Measurements from ENCODE around the gene NAXE. TPM values are rescaled to one million over a fixed set of nuclear protein-coding genes. Genes with fewer than 3 reads are reported as not detected.
A peak's percentile ranks its signal among the peaks of the same experiment; 100 is the strongest.
"Not testable (repeated sequence)": the region's sequence is repeated elsewhere in the genome, so short reads cannot be mapped to it uniquely, and the experiment has no call there.

The NAXE gene
- total RNA-seq, 1 donor: 63.7 TPM

GRCh38 chr1:156550346-156550745 lies 41.2 kb upstream of the NAXE start:
- no peaks in the 10 kb centered on the region for H3K27me3 ChIP-seq (ENCODE audit: insufficient read depth, low read length)
- H3K4me1 ChIP-seq (ENCODE audit: insufficient read depth, low read length): peaks cover 10% of the 10 kb centered on the region
- DNase-seq (ENCODE audit: insufficient read length, low spot score, missing footprints): no peak
- H2AFZ ChIP-seq (ENCODE audit: low read length): no peak overlapping the region
- no peak overlapping the region for H3K4me3 ChIP-seq (ENCODE audit: insufficient read depth, low read length)
- no peaks in the 10 kb centered on the region for H4K20me1 ChIP-seq (ENCODE audit: insufficient read depth, low read length)
- H3K27ac ChIP-seq (ENCODE audit: low read depth, low read length): no peak overlapping the region
- H3K9me3 ChIP-seq (ENCODE audit: low read depth, low read length): no peaks in the 10 kb centered on the region
- H3K36me3 ChIP-seq (ENCODE audit: insufficient read depth, low read length): peaks cover 41% of the 10 kb centered on the region
- H3K79me2 ChIP-seq (ENCODE audit: insufficient read depth, low read length): no peaks in the 10 kb centered on the region
- TF ChIP-seq CTCF (IDR thresholded peaks at IDR 0.05; ENCODE audit: extremely low read depth, low read depth, low read length): no peak
- no peak overlapping the region for H3K4me2 ChIP-seq (ENCODE audit: insufficient read depth, low read length)

- Histone ChIP-seq H3K4me3 (ENCODE audit: insufficient read depth, low read length) (no peak overlapping the region), H3K4me2 (ENCODE audit: insufficient read depth, low read length) (no peak overlapping the region), H2AFZ (ENCODE audit: low read length) (no peak overlapping the region), H4K20me1 (ENCODE audit: insufficient read depth, low read length) (no peaks in the 10 kb centered on the region), H3K9me3 (ENCODE audit: low read depth, low read length) (no peaks in the 10 kb centered on the region), H3K4me1 (ENCODE audit: insufficient read depth, low read length) (peaks cover 10% of the 10 kb centered on the region), H3K36me3 (ENCODE audit: insufficient read depth, low read length) (peaks cover 48% of the 10 kb centered on the region), H3K27me3 (ENCODE audit: insufficient read depth, low read length) (no peaks in the 10 kb centered on the region), H3K27ac (ENCODE audit: low read depth, low read length) (peak overlapping the region; percentile 35), H3K79me2 (ENCODE audit: insufficient read depth, low read length) (no peaks in the 10 kb centered on the region)
- no peak for TF ChIP-seq CTCF (IDR thresholded peaks at IDR 0.05; ENCODE audit: extremely low read depth, low read depth, low read length)
- DNase-seq (ENCODE audit: insufficient read length, low spot score, missing footprints): no peak
These were observed 40.4 kb upstream of the NAXE start for GRCh38 chr1:156551066-156551643.

- Histone ChIP-seq H4K20me1 (ENCODE audit: insufficient read depth, low read length) (no peaks in the 10 kb centered on the region), H3K36me3 (ENCODE audit: insufficient read depth, low read length) (peaks cover 49% of the 10 kb centered on the region), H3K79me2 (ENCODE audit: insufficient read depth, low read length) (no peaks in the 10 kb centered on the region), H3K4me2 (ENCODE audit: insufficient read depth, low read length) (no peak overlapping the region), H3K4me1 (ENCODE audit: insufficient read depth, low read length) (peaks cover 8% of the 10 kb centered on the region), H3K27me3 (ENCODE audit: insufficient read depth, low read length) (no peaks in the 10 kb centered on the region), H3K9me3 (ENCODE audit: low read depth, low read length) (no peaks in the 10 kb centered on the region), H2AFZ (ENCODE audit: low read length) (peak overlapping the region; percentile 54), H3K4me3 (ENCODE audit: insufficient read depth, low read length) (no peak overlapping the region), H3K27ac (ENCODE audit: low read depth, low read length) (peak overlapping the region; percentile 35)
- TF ChIP-seq CTCF (IDR thresholded peaks at IDR 0.05; ENCODE audit: extremely low read depth, low read depth, low read length): no peak
- no peak for DNase-seq (ENCODE audit: insufficient read length, low spot score, missing footprints)
These were observed 39.7 kb upstream of the NAXE start for GRCh38 chr1:156551869-156552268.

DNA sequence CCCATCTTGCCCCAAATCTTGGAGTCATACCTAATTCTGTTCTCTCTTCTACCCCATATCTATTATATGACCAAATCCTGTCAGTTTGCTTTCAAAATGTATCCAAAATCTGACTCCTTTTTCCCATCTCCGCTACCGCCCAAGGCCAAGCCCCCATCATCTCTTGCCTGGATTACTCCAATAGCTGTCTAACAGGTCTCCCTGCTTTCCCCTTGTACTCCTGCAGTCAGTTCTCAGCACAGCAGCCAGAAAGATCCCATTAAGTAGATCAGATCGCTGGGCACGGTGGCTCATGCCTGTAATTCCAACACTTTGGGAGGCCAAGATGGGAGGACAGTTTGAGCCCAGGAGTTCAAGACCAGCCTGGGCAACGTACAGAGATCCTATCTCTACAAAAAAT lies 39.1 kb upstream of the NAXE start:
- no peak overlapping the region for H2AFZ ChIP-seq (ENCODE audit: low read length)
- H3K27me3 ChIP-seq (ENCODE audit: insufficient read depth, low read length): no peaks in the 10 kb centered on the region
- H3K4me2 ChIP-seq (ENCODE audit: insufficient read depth, low read length): no peak overlapping the region
- no peak overlapping the region for H3K27ac ChIP-seq (ENCODE audit: low read depth, low read length)
- no peaks in the 10 kb centered on the region for H4K20me1 ChIP-seq (ENCODE audit: insufficient read depth, low read length)
- H3K79me2 ChIP-seq (ENCODE audit: insufficient read depth, low read length): no peaks in the 10 kb centered on the region
- H3K4me1 ChIP-seq (ENCODE audit: insufficient read depth, low read length): peaks cover 8% of the 10 kb centered on the region
- H3K36me3 ChIP-seq (ENCODE audit: insufficient read depth, low read length): peaks cover 43% of the 10 kb centered on the region
- no peak for TF ChIP-seq CTCF (IDR thresholded peaks at IDR 0.05; ENCODE audit: extremely low read depth, low read depth, low read length)
- no peaks in the 10 kb centered on the region for H3K9me3 ChIP-seq (ENCODE audit: low read depth, low read length)
- no peak for DNase-seq (ENCODE audit: insufficient read length, low spot score, missing footprints)
- H3K4me3 ChIP-seq (ENCODE audit: insufficient read depth, low read length): no peak overlapping the region

DNA sequence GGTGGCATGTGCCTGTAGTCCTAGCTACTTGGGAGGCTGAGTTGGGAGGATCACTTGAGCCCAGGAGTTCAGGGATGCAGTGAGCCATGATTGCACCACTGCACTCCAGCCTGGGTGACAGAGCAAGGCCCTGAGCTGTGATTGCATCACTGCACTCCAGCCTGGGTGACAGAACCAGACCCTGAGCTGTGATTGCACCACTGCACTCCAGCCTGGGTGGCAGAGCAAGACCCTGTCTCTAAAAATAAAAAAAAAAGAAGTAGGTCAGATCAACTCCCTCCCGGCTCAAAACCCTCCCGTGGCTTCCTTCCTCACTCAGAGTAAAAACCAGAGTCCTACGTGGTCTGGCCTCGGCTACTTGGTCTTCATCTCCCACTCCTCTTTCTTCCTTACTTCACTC lies 38.6 kb upstream of the NAXE start:
- not testable (repeated sequence) for H3K9me3 ChIP-seq (ENCODE audit: low read depth, low read length); H3K4me2 ChIP-seq (ENCODE audit: insufficient read depth, low read length); H3K27ac ChIP-seq (ENCODE audit: low read depth, low read length); H2AFZ ChIP-seq (ENCODE audit: low read length); H3K4me1 ChIP-seq (ENCODE audit: insufficient read depth, low read length); H4K20me1 ChIP-seq (ENCODE audit: insufficient read depth, low read length); H3K27me3 ChIP-seq (ENCODE audit: insufficient read depth, low read length); DNase-seq (ENCODE audit: insufficient read length, low spot score, missing footprints); H3K79me2 ChIP-seq (ENCODE audit: insufficient read depth, low read length); H3K4me3 ChIP-seq (ENCODE audit: insufficient read depth, low read length)
- H3K36me3 ChIP-seq (ENCODE audit: insufficient read depth, low read length): peaks cover 39% of the 10 kb centered on the region

All from osteoblast (primary cell).